Mucosa of descending colon (tissue), 3 donors: ENCODE results near the gene LBX2. TPM values are rescaled to one million over a fixed set of nuclear protein-coding genes. Genes with fewer than 3 reads are reported as not detected.

Experiments
- ATAC-seq: fragments of 200-7000 bp; cut with Tn5 transposase; one replicate; pipeline ENCODE4 v1.9.1; 2020; ENCODE audit warnings: mild to moderate bottlenecking, moderate library complexity
- DNase-seq, 3 donors: peaks; one replicate each; pipeline ENCODE4 v3.0.0-alpha.2; 2020
- H3K36me3 ChIP-seq: fragments of 200-600 bp; one replicate; pipeline ENCODE4 v1.8.0; 2021; ENCODE audit warnings: low read depth, mild to moderate bottlenecking
- H3K4me1 ChIP-seq: fragments of 200-600 bp; one replicate; pipeline ENCODE4 v1.8.0; 2021; ENCODE audit warnings: low read depth, mild to moderate bottlenecking
- H3K4me3 ChIP-seq: fragments of 200-600 bp; one replicate; pipeline ENCODE4 v1.8.0; 2021; ENCODE audit warnings: mild to moderate bottlenecking
- H3K9me3 ChIP-seq: fragments of 200-600 bp; one replicate; pipeline ENCODE4 v1.8.0; 2021; ENCODE audit warnings: mild to moderate bottlenecking
- CTCF ChIP-seq: fragments of 200-600 bp; IDR thresholded peaks from one replicate; pipeline ENCODE4 v1.8.0; 2022; ENCODE audit warnings: antibody characterized with exemption, mild to moderate bottlenecking
- intact Hi-C, 2 donors: fragments of 100-400 bp; cut with DNase I in 1 of 2; cut with micrococcal nuclease in 1 of 2; formaldehyde crosslinking; loops; one replicate each; pipeline versions ENCODE4 v1.11.0 to v1.11.1; 2022; cut with DNase I, micrococcal nuclease
- total RNA-seq, 3 donors: library from RNA; stranded (reverse); fragmentation: NEBNext Ultra II Directional in 2 of 3; extraction: Animal tissue kit (Norgen Biotek cat#: 25700) in 2 of 3; gene quantifications; one replicate each; pipeline versions ENCODE4 v1.2.1 to v1.2.4, GENCODE V29; 2021 to 2023
- donor health status: DM: no; HTN: no; CAD: no; lungs with moderate emphysema.
- donor health status: DM: no; HTN: no; CAD: no.
- donor health status: DM: no; HTN: yes; CAD: no.

The LBX2 gene
- total RNA-seq, 3 donors from 2014 or later = 1.0 to 1.5 (median 1.5) TPM

DNA sequence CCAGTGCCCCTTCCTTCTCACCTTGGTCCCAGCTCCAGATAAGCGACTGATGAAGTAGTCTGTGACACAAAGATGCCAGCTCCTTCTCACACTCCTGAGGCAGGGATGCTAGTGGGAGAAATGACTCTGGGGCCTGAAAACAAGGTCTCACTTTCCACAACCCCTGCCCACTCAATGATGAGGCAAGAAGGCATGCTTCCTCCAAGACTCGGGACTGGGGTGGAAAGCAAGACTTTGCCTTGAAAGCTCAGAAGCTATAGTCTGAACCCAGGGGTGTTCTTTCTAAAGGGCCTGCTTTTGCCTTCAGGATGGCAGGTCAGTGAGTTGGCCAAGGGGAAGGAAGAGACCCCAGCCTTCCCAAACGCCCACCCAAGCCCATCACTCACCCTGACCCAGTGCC, 18.0 kb downstream of the LBX2 start:
- Histone ChIP-seq H3K4me3 (peak overlapping the region; percentile 38), H3K9me3 (no peaks in the 10 kb centered on the region), H3K36me3 (peaks cover 5% of the 10 kb centered on the region), H3K4me1 (peaks cover 20% of the 10 kb centered on the region)
- DNase-seq (no peak), ATAC-seq (no peak)
- no peak for TF ChIP-seq CTCF
- intact Hi-C loops = loop anchor here (5.0 to 10.0 kb wide), 2 partner anchors 53 to 106 kb away; no protein-coding TSS in a partner anchor

DNA sequence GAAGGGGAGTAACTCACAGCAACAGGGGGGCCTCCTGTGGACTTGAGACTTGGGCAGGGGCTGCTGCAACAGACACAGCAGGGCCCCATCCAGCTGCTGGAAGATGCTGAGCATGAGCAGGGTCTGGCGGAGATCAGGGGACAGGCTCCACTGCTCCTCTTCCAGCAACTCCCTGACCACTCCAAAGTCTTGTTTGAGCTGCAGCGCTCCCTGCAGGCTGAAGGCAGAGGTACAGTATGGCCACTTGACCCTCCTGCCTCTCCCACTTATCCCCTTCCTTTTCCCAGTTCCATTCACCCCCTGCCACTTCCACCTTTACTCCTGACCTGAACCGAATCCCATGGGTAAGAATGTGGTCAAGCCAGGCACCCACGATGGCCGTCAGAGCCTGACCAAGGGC, 24.5 kb downstream of the LBX2 start:
- Histone ChIP-seq H3K4me3 (no peak overlapping the region), H3K36me3 (no peaks in the 10 kb centered on the region), H3K4me1 (peaks cover 19% of the 10 kb centered on the region), H3K9me3 (no peaks in the 10 kb centered on the region)
- no peak for ATAC-seq
- peak; percentile 14 for TF ChIP-seq CTCF
- intact Hi-C loops = no loop called here
- no peak for DNase-seq

DNA sequence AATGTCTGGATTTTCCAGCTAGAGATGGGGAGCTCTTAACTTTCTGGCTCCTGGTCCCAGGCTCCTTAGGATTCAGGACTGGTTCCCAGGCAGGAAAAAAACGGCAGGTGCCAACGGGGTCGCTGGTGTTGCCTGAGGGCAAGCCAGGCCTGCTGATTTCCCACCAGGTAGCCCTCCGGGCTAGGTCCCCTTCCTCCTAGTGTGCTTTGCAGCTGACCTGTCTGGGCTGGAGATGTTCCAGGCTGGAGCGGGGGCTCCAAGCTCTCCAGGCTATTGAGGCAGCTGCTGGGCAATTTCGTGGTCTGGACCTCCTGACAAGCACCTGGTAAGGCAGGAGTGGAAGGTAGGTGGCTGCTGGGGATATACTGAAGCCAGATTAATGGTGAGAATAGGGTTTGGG, 24.9 kb downstream of the LBX2 start:
- intact Hi-C loops = no loop called here

DNA sequence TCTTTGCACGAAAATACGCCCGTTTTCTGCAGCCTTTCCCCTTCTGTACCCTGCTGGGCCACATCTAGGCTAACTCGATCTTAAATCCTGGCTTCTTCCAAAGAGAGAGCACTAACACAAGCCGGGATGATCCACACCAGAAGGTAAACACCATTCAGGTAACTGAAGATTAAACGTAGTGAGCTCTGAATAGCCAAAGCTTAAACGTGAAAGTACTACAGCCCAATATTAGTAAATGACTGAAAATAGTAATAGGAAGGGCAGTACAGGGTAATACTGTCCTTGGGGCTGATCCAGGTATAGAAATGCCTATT, 26.5 kb downstream of the LBX2 start:
- intact Hi-C loops = no loop called here
- Histone ChIP-seq H3K9me3 (no peaks in the 10 kb centered on the region), H3K4me3 (no peak overlapping the region), H3K36me3 (no peaks in the 10 kb centered on the region), H3K4me1 (peaks cover 19% of the 10 kb centered on the region)
- ATAC-seq (peak; percentile 7), DNase-seq (no peak)
- no peak for TF ChIP-seq CTCF

More for the DNA sequence above, 24.9 kb downstream of the LBX2 start:
- Histone ChIP-seq H3K36me3 (no peaks in the 10 kb centered on the region), H3K9me3 (no peaks in the 10 kb centered on the region), H3K4me1 (peaks cover 19% of the 10 kb centered on the region), H3K4me3 (no peak overlapping the region)
- ATAC-seq (no peak), DNase-seq (no peak)
- TF ChIP-seq CTCF = no peak

GRCh38 chr2:74472086-74472944, 27.1 kb downstream of the LBX2 start, which contains the start of gene MRPL53:
MRPL53 (minus strand) TSS chr2:74472680; CDS start chr2:74472660, 20 bp downstream.
- H3K36me3 ChIP-seq = no peaks in the 10 kb centered on the region
- H3K4me1 ChIP-seq = peaks cover 19% of the 10 kb centered on the region
- DNase-seq (peak; percentile 96 to 97 (median 97)), ATAC-seq (peak; percentile 97)
- no peaks in the 10 kb centered on the region for H3K9me3 ChIP-seq
- no peak for TF ChIP-seq CTCF
- peak within 1 kb of the TSS; percentile 37 for H3K4me3 ChIP-seq
- intact Hi-C loops = no loop called here
